Hepatocyte (in vitro differentiated cells): Measurements from ENCODE around the gene SH3BP1.

ENCODE experiments used
- EZH2phosphoT487 ChIP-seq: fragments of 200-600 bp; sonication (generic); IDR thresholded peaks from one replicate; pipeline ENCODE4 v1.6.1; 2018; ENCODE audit warnings: antibody characterized with exemption, mild to moderate bottlenecking, low read depth, moderate library complexity; ENCODE audit not compliant: unreplicated experiment, severe bottlenecking
- TF ChIP-seq, protein P1 (sequence below): fragments of 200-600 bp; sonication (generic); IDR thresholded peaks from 2 replicates; pipeline ENCODE4 v1.5.1; 2016; ENCODE audit warnings: antibody characterized with exemption, mild to moderate bottlenecking; ENCODE audit not compliant: poor library complexity

DNA sequence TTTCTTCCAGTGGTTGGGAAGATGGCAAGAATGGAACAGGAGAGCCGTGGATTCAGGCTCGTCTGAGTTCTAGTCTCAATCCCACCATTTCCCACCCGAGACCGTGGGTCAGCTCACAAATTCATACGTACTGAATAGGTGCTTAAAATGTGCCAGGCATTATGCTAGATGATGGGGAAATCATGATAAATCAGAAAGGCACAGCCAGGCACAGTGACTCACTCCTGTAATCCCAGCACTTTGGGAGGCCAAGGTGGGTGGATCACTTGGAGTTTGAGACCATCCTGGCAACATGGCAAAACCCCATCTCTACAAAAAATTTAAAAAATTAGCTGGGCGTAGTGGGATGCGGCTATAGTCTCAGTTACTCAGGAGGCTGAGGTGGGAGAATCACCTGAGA, 64.4 kb downstream of the SH3BP1 start:
- TF ChIP-seq, protein P1, sequence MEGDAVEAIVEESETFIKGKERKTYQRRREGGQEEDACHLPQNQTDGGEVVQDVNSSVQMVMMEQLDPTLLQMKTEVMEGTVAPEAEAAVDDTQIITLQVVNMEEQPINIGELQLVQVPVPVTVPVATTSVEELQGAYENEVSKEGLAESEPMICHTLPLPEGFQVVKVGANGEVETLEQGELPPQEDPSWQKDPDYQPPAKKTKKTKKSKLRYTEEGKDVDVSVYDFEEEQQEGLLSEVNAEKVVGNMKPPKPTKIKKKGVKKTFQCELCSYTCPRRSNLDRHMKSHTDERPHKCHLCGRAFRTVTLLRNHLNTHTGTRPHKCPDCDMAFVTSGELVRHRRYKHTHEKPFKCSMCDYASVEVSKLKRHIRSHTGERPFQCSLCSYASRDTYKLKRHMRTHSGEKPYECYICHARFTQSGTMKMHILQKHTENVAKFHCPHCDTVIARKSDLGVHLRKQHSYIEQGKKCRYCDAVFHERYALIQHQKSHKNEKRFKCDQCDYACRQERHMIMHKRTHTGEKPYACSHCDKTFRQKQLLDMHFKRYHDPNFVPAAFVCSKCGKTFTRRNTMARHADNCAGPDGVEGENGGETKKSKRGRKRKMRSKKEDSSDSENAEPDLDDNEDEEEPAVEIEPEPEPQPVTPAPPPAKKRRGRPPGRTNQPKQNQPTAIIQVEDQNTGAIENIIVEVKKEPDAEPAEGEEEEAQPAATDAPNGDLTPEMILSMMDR, result no peak
- TF ChIP-seq EZH2phosphoT487, result no peak
